Measurements from ENCODE around the gene ANKRD31.
"Not testable (repeated sequence)": the region's sequence is repeated elsewhere in the genome, so short reads cannot be mapped to it uniquely, and the experiment has no call there.

The ANKRD31 gene

GRCh38 chr5:75225506-75225905, 11.2 kb downstream of the ANKRD31 start:
- FAIRE-seq (no peak), DNase-seq (ENCODE audit: low spot score) (no peak)

- FAIRE-seq; DNase-seq (ENCODE audit: low spot score): not testable (repeated sequence)
Measured at GRCh38 chr5:75220787-75221186, 15.9 kb downstream of the ANKRD31 start.

- FAIRE-seq (no peak), DNase-seq (ENCODE audit: low spot score) (no peak)
Measured at GRCh38 chr5:75214928-75215327, 21.8 kb downstream of the ANKRD31 start.

- FAIRE-seq (no peak), DNase-seq (ENCODE audit: low spot score) (no peak)
Measured at GRCh38 chr5:75214409-75214808, 22.3 kb downstream of the ANKRD31 start.

- DNase-seq (ENCODE audit: low spot score) (no peak), FAIRE-seq (no peak)
Measured at GRCh38 chr5:75203604-75204003, 33.1 kb downstream of the ANKRD31 start.

- DNase-seq (ENCODE audit: low spot score) (no peak), FAIRE-seq (no peak)
Measured at GRCh38 chr5:75202935-75203334, 33.7 kb downstream of the ANKRD31 start.

GRCh38 chr5:75200776-75201175, 35.9 kb downstream of the ANKRD31 start:
- peak; percentile 25 for DNase-seq (ENCODE audit: low spot score)
- FAIRE-seq: no peak

GRCh38 chr5:75199946-75200345, 36.7 kb downstream of the ANKRD31 start:
- no peak for FAIRE-seq
- no peak for DNase-seq (ENCODE audit: low spot score)

- FAIRE-seq: no peak
Measured at GRCh38 chr5:75199071-75199470, 37.6 kb downstream of the ANKRD31 start.

GRCh38 chr5:75197745-75198144, 38.9 kb downstream of the ANKRD31 start:
- DNase-seq (ENCODE audit: low spot score): no peak
- FAIRE-seq: no peak

More at GRCh38 chr5:75199071-75199470, 37.6 kb downstream of the ANKRD31 start:
- no peak for DNase-seq (ENCODE audit: low spot score)

GRCh38 chr5:75192804-75193203, 43.9 kb downstream of the ANKRD31 start:
- DNase-seq (ENCODE audit: low spot score): no peak
- FAIRE-seq: no peak

- no peak for DNase-seq (ENCODE audit: low spot score)
- FAIRE-seq: no peak
Measured at GRCh38 chr5:75192264-75192663, 44.4 kb downstream of the ANKRD31 start.

GRCh38 chr5:75190227-75190626, 46.5 kb downstream of the ANKRD31 start:
- no peak for FAIRE-seq
- no peak for DNase-seq (ENCODE audit: low spot score)

GRCh38 chr5:75189353-75189752, 47.3 kb downstream of the ANKRD31 start:
- DNase-seq (ENCODE audit: low spot score): no peak
- FAIRE-seq: no peak

- DNase-seq (ENCODE audit: low spot score): no peak
- FAIRE-seq: no peak
Measured at GRCh38 chr5:75185763-75186162, 50.9 kb downstream of the ANKRD31 start.

- FAIRE-seq; DNase-seq (ENCODE audit: low spot score): not testable (repeated sequence)
Measured at GRCh38 chr5:75176009-75176408, 60.7 kb downstream of the ANKRD31 start.

GRCh38 chr5:75174872-75175271, 61.8 kb downstream of the ANKRD31 start:
- not testable (repeated sequence) for FAIRE-seq; DNase-seq (ENCODE audit: low spot score)

- FAIRE-seq (no peak), DNase-seq (ENCODE audit: low spot score) (no peak)
Measured at GRCh38 chr5:75169516-75169915, 67.2 kb downstream of the ANKRD31 start.

- FAIRE-seq: no peak
- DNase-seq (ENCODE audit: low spot score): peak; percentile 1
Measured at GRCh38 chr5:75168026-75168735, 68.5 kb downstream of the ANKRD31 start.

- FAIRE-seq (no peak), DNase-seq (ENCODE audit: low spot score) (peak; percentile 3)
Measured at GRCh38 chr5:75167345-75167744, 69.3 kb downstream of the ANKRD31 start.

GRCh38 chr5:75161508-75161907, 75.2 kb downstream of the ANKRD31 start:
- FAIRE-seq: not testable (repeated sequence)
- peak; percentile 0 for DNase-seq (ENCODE audit: low spot score)

- FAIRE-seq: no peak
- no peak for DNase-seq (ENCODE audit: low spot score)
Measured at GRCh38 chr5:75156585-75156984, 80.1 kb downstream of the ANKRD31 start.

GRCh38 chr5:75152860-75153259, 83.8 kb downstream of the ANKRD31 start:
- DNase-seq (ENCODE audit: low spot score) (no peak), FAIRE-seq (no peak)
